NT2/D1 (cell line): ENCODE measurements around the gene ROGDI.

ENCODE experiments used
- SUZ12 ChIP-seq: IDR thresholded peaks from 2 replicates; pipeline ENCODE4 v1.6.1; 2011; ENCODE audit not compliant: insufficient read length, insufficient read depth; ENCODE audit errors: extremely low read depth
- YY1 ChIP-seq: IDR thresholded peaks from 2 replicates; pipeline ENCODE4 v1.6.1; 2011; ENCODE audit not compliant: insufficient read length, insufficient read depth

GRCh38 chr16:4833584-4833983, 31.2 kb upstream of the ROGDI start:
- TF ChIP-seq YY1: no peak
- no peak for TF ChIP-seq SUZ12
